Hepatic stellate cell (primary cell): ENCODE measurements around the gene DGLUCY.
A peak's percentile ranks its signal among the peaks of the same experiment; 100 is the strongest.
"Not testable (repeated sequence)": the region's sequence is repeated elsewhere in the genome, so short reads cannot be mapped to it uniquely, and the experiment has no call there.

Experiments
- DNase-seq: peaks from one replicate; pipeline ENCODE4 v3.0.0; 2011; ENCODE audit warnings: low spot score

Gene DGLUCY

DNA sequence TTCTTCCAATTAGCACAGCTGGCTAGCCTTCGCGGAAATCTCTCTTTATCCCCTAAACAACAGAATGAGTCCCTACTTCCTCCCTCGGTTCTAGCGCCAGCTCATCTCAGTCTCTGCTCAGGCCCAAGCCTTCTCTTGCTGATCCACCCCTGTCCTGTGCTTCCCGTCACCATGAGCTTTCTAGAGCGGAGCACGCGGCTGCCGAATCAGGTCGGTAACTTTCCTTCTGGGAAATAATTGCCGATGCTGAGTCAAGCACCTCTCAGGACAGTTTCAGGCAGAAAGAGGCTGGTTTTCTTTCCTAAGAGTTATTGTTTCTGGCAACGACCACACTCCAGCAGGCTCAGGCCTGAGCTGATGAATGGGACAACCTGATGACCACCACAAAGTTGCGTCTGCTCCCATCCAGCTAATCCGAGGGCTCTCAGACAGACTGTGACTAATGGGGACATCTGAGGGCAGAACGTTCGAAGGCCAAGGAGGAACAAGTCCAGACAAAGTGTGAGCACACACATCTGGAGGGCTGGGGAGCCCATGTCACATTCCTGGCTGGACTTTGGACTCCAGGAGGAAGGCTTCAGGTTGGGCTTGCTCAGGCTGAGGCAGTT lies 144.2 kb downstream of the DGLUCY start:
- DNase-seq: no peak

DNA sequence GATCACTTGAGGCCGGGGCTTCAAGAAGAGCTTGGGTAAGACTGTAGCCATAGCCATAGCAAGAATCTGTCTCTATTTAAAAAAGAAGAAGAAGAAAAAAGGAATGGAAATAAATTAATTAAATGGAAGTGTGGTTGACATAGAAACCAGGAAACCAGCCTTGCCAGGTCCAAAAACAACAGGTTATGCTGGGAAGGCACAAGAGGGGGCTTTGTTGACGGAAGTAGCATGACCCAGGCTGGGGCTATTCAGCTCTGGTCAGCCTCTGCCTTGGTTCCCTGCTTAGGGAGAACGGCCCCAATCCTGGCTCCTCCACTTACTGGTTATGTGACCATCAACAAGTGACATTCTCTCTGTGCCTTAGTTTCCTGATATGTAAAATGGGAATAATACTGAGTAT lies 145.0 kb downstream of the DGLUCY start:
- no peak for DNase-seq

- no peak for DNase-seq
These were observed 147.2 kb downstream of the DGLUCY start for GRCh38 chr14:91261115-91261514.

DNA sequence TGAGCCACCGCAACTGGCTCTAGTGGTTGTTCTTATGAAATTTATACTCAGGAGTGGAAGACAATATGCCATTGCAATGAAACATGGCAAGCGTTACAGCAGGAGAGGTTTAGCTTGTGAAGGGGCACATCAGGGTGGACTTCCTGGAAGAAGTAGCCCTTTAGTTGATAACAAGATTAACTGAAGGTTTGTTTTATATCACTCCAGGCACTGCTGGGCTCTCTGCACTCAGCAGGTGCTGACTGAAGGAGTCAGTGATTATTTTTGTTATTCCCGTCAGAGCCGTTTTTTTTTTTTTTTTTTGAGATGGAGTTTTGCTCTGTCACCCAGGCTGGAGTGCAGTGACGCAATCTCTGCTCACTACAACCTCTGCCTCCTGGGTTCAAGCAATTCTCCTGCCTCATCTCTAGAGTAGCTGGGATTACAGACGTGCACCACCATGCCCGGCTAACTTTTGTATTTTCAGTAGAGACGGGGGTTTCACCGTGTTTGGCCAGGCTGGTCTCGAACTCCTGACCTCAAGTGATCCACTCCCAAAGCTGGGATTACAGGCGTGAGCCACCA lies 148.2 kb downstream of the DGLUCY start:
- DNase-seq: no peak

GRCh38 chr14:91263329-91263728 lies 149.5 kb downstream of the DGLUCY start:
- DNase-seq: no peak

GRCh38 chr14:91264151-91265150 lies 150.6 kb downstream of the DGLUCY start:
- no peak for DNase-seq

GRCh38 chr14:91265404-91265803 lies 151.5 kb downstream of the DGLUCY start:
- DNase-seq: no peak

GRCh38 chr14:91266276-91266675 lies 152.4 kb downstream of the DGLUCY start:
- DNase-seq: not testable (repeated sequence)

GRCh38 chr14:91267965-91268437 lies 154.1 kb downstream of the DGLUCY start:
- no peak for DNase-seq

DNA sequence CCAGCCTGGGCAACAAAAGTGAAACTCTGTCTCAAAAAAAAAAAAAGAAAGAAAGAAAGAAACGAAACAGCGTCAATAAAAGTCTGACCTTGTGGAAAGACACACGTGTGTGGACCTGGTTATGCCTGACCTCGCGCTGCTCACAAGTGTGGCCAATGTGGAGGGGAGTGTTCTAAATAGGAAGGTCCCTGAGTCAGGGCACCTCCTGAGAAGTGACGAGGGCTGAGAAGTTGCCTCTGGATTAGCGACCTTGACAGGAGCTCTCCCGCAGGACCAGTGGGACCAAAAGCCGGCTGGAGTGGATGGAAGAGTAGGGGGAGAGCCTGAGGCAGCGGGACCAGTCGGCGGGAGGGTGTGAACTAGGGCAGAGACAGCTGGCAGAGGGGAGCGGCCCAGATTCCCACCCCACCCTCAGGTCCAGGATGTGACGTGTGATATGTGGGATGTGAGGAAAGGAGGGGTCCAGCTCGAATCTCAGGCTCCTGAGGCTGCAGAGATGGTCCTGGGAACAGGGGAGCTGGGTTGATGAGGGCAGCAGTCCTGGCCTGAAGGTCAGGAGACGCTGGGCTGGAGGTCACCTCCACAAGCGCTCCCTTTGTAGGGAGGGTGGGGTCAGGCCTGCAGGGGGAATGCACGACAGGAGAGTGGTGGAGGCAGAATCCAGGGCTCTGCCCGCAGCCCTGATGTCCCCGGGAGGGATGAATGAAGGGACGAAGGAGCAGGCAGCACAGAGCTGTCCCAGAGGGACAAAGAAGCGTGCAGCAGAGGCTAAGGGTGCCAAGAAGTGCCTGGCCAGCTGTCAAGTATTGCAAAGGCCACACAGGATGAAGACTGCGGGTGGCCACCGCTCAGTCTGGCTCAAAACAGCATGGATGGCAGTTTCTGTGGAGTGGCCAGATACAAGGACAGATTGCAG lies 155.5 kb downstream of the DGLUCY start:
- peak; percentile 58 for DNase-seq

GRCh38 chr14:91270188-91270587 lies 156.3 kb downstream of the DGLUCY start:
- no peak for DNase-seq

- DNase-seq: no peak
These were observed 156.7 kb downstream of the DGLUCY start for GRCh38 chr14:91270619-91271018.

GRCh38 chr14:91271639-91272038 lies 157.8 kb downstream of the DGLUCY start:
- no peak for DNase-seq

- no peak for DNase-seq
These were observed 158.7 kb downstream of the DGLUCY start for GRCh38 chr14:91272341-91273272.

DNA sequence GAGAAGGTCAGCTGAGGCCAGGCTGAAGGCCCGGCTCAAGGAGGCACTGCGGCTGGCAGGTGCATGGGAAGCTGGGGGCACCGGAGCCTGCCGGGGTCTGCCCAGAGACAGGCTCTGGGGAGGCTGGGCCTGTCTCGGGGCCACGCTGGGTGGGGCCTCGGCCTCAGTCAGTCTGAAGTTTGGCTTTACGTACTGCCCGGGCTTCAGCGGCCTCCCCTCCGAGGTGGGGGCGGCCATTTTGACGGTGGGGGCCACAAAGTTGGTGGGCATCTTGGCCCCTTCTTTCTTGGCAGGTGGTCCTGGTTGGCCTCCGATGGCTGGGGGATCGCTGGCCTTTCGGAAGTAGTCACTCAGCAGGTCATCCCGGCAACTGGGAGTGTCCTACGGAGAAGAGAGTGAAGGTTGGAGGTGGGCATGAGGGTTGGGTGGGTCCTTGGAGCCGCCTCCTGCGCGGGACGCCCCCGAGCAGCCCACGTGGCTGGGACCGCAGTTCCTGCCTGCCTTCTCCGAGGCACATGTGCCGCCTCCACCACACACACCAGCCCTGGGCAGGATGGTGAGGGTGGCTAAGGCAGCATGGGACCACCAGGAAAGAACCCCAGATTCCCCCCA lies 159.5 kb downstream of the DGLUCY start:
- DNase-seq: no peak

GRCh38 chr14:91273885-91274273 lies 160.0 kb downstream of the DGLUCY start:
- DNase-seq: no peak

DNA sequence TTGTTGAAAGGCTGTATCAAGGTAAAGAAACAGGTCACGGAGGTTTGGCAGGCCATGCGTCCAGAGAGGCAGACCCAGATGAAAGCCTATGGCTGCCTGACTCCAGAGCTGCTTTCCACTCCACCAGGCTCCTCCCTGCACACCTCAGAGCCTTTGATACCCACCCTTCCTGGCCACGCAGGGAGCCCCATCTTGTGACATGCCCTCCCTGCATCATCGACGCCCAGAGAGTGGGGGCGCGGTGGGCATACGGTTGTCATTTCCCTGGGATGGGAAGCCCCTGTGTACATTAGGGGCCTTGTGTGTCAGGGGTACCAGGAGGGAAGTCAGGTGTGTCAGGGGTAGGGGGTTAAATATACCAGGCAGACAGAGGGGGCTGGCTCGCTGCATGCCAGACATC lies 160.9 kb downstream of the DGLUCY start:
- DNase-seq: no peak
